T-cell (primary cell): ENCODE data around the gene FOXN3. TPM values are rescaled to one million over a fixed set of nuclear protein-coding genes. Genes with fewer than 3 reads are reported as not detected.
A peak's percentile ranks its signal among the peaks of the same experiment; 100 is the strongest.

ENCODE experiments used
- ATAC-seq, 4 experiments: fragments of 200-7000 bp in 3 of 4; fragments of 150-1000 bp in 1 of 4; cut with Tn5 transposase; replicated peaks in 1 of 4; 1 replicate in 3 of 4; 2 replicates in 1 of 4; pipeline ENCODE4 v1.10.0; 2021; ENCODE audit warnings: moderate library complexity in 3 of 4, mild to moderate bottlenecking in 2 of 4, moderate number of reproducible peaks in 1 of 4
- CTCF ChIA-PET, 2 donors: fragments of 300-600 bp; sonication (Branson Sonifier 250); formaldehyde crosslinking; loops; one replicate each; lab custom pipeline; 2022; ENCODE audit warnings: antibody characterized with exemption in 2 of 2; lab: Charles Lee
- POLR2A ChIA-PET, 2 donors: fragments of 300-600 bp; sonication (Branson Sonifier 250); formaldehyde crosslinking; loops; one replicate each; lab custom pipeline; 2022; ENCODE audit warnings: antibody characterized with exemption in 2 of 2; lab: Charles Lee
- DNase-seq, 35 experiments: peaks; one replicate each; pipeline versions ENCODE4 v3.0.0 to v3.0.0-alpha.2; 2013 to 2023
- H3K27ac ChIP-seq: one replicate; pipeline ENCODE4 v1.5.1; 2013; ENCODE audit warnings: low read length
- H3K27me3 ChIP-seq, 2 experiments: replicated peaks in 1 of 2; 1 replicate in 1 of 2; 2 replicates in 1 of 2; pipeline versions ENCODE4 v1.6.1 to v1.7.0; 2013; ENCODE audit warnings: low read length in 1 of 2, mixed read lengths in 1 of 2; ENCODE audit not compliant: control insufficient read depth in 2 of 2, insufficient read depth in 2 of 2; ENCODE audit errors: extremely low read depth in 1 of 2
- H3K36me3 ChIP-seq, 2 donors: 1 replicate in 1 of 2; 2 replicates in 1 of 2; pipeline versions ENCODE4 v1.6.1 to v1.7.0; 2013; ENCODE audit warnings: low read length in 1 of 2; ENCODE audit not compliant: control insufficient read depth in 2 of 2, insufficient read depth in 1 of 2; ENCODE audit errors: extremely low read depth in 1 of 2
- H3K4me1 ChIP-seq, 2 experiments: 1 replicate in 1 of 2; 2 replicates in 1 of 2; pipeline versions ENCODE4 v1.6.1 to v1.7.0; 2013; ENCODE audit warnings: low read length in 2 of 2, mixed read lengths in 1 of 2; ENCODE audit not compliant: insufficient read depth in 2 of 2, control insufficient read depth in 1 of 2; ENCODE audit errors: extremely low read depth in 1 of 2
- H3K4me3 ChIP-seq, 2 donors: 1 replicate in 1 of 2; 2 replicates in 1 of 2; pipeline versions ENCODE4 v1.5.1 to v1.7.0; 2013; ENCODE audit warnings: mild to moderate bottlenecking in 2 of 2, low read length in 1 of 2, moderate library complexity in 1 of 2; ENCODE audit not compliant: control insufficient read depth in 1 of 2; ENCODE audit errors: extremely low read depth in 1 of 2
- H3K9me3 ChIP-seq: 2 replicates; pipeline ENCODE4 v1.7.0; 2013
- H3K27ac Mint-ChIP-seq, 2 donors: one replicate each; pipeline ENCODE4 v1.8.0; 2020 to 2021; ENCODE audit warnings: mild to moderate bottlenecking in 2 of 2, mixed read lengths in 2 of 2
- H3K27me3 Mint-ChIP-seq, 2 donors: one replicate each; pipeline ENCODE4 v1.8.0; 2021 to 2022; ENCODE audit warnings: mixed read lengths in 2 of 2
- H3K36me3 Mint-ChIP-seq: one replicate; pipeline ENCODE4 v1.8.0; 2021; ENCODE audit warnings: mixed read lengths
- H3K4me1 Mint-ChIP-seq, 3 donors: one replicate each; pipeline ENCODE4 v1.8.0; 2020 to 2022; ENCODE audit warnings: mixed read lengths in 3 of 3, mild to moderate bottlenecking in 1 of 3
- H3K4me3 Mint-ChIP-seq, 3 donors: one replicate each; pipeline ENCODE4 v1.8.0; 2020 to 2022; ENCODE audit warnings: mild to moderate bottlenecking in 3 of 3, mixed read lengths in 3 of 3, moderate library complexity in 3 of 3
- H3K9me3 Mint-ChIP-seq, 3 donors: one replicate each; pipeline ENCODE4 v1.8.0; 2020 to 2022; ENCODE audit warnings: mixed read lengths in 3 of 3
- WGBS: methylation state at CpG from one replicate; pipeline ENCODE4 v1.1.5; 2013; ENCODE audit warnings: missing lambda C conversion rate; ENCODE audit not compliant: insufficient coverage; 5-methylcytosine and 5-hydroxymethylcytosine counted together
- total RNA-seq, 35 experiments: library from RNA in 6 of 35; stranded (reverse) in 6 of 35; fragments of 120-200 nt in 1 of 35; gene quantifications; one replicate each; pipeline versions ENCODE4 v1.2.1 to v1.2.4 and lab custom pipeline; 2013 to 2026

Gene FOXN3
- total RNA-seq, 5 donors from 2014 or later (not counting 1 experiment from before 2014, with no cell fraction given): 92.8 to 176 (median 103) TPM

DNA sequence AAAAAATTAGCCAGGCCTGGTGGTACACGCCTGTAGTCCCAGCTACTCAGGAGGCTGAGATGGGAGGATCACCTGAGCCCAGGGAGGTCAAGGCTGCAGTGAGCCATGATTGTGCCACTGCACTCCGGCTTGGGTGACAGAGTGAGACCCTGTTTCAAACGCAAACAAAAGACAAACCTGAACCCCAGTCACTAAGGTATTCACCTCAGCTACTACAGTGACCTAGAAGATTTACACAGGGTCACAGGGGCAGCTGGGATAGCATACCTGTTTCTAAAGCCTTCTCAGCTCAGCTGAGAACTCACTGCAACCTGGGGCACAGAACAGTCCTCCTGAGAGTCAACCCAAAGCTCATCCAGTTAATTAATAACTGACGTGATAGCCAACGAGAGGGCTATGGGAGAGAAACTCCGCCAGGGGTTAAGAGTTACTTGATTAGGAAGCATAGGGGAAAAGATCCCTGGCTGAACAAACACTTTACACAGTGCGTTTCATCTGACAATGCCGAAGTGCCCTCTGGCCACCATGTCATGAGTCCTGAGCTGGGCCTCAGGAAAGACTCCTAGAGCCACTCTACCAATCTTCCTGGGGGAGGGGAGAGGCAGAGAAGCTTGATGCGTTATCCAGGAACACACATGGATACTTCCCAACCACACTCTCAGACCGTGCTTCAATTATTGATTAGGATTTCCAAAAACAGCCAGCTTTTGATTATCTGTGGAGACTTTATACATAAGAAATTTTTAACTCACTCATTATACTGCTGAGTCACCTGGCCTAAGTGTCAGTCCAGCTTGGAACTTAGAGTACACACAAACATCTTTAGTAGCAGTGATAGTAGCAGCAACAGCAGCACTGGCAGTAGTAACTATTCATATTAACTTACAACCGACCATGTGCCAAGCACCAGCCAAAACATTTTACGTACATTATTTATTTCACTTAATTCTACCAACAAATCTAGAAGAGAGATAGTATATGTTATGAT lies 48.2 kb downstream of the FOXN3 start:
- DNase-seq: no peak
- Histone ChIP-seq H3K4me3 (no peak overlapping the region), H3K4me1 (peaks cover 24 to 44% of the 10 kb centered on the region in 2 experiments), H3K27ac (no peak overlapping the region), H3K27me3 (no peaks in the 10 kb centered on the region), H3K9me3 (no peaks in the 10 kb centered on the region), H3K36me3 (peaks cover 0 to 4% of the 10 kb centered on the region in 2 donors)
- H3K4me1 Mint-ChIP-seq: peaks cover 73 to 81% (median 81%) of the 10 kb centered on the region in 3 donors
- no peak overlapping the region for H3K4me3 Mint-ChIP-seq
- CTCF ChIA-PET: interaction anchor here in 1 of 2 donors (1.6 kb wide), 1 partner anchor 33 kb away, joined by 3 read pairs; no protein-coding TSS in a partner anchor
- WGBS: 100% methylated on average over 2 of the region's 12 CpGs
- no peaks in the 10 kb centered on the region for H3K9me3 Mint-ChIP-seq
- H3K27ac Mint-ChIP-seq: peak overlapping the region; percentile 44 to 74
- POLR2A ChIA-PET: interaction anchor here in 1 of 2 donors (0.6 kb wide), 1 partner anchor 887 kb away, joined by 3 read pairs; the partner anchor contains the start of gene PSMC1
- H3K36me3 Mint-ChIP-seq: peaks cover 19% of the 10 kb centered on the region
- no peak for ATAC-seq
- no peaks in the 10 kb centered on the region for H3K27me3 Mint-ChIP-seq

DNA sequence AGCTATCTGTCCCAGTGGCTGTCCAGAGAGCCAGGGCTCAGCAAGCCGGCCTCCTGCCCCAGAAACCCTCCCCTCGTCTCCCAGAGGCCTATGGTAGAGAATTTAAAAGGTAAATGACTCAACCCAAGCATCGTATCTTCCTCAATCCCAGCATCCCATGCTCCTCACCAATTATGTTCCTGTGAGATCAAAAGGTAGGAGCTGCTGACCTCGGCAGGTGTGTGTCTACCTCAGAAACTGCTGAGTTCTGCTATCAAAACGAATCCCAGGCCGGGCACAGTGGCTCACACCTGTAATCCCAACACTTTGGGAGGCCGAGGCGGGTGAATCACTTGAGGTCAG lies 49.3 kb downstream of the FOXN3 start:
- no peak for DNase-seq
- no peak for ATAC-seq
- WGBS: 100% methylated on average over 1 of the region's 8 CpGs
- H3K27ac ChIP-seq: no peak overlapping the region
- CTCF ChIA-PET: no interaction called here
- peaks cover 0 to 4% of the 10 kb centered on the region in 2 donors for H3K36me3 ChIP-seq
- H3K27ac Mint-ChIP-seq: peak overlapping the region; percentile 57 to 89
- POLR2A ChIA-PET: interaction anchor here in 1 of 2 donors (0.6 kb wide), 1 partner anchor 317 kb away, joined by 3 read pairs; no protein-coding TSS in a partner anchor
- H3K4me3 Mint-ChIP-seq: no peak overlapping the region
- H3K4me3 ChIP-seq: no peak overlapping the region
- H3K9me3 Mint-ChIP-seq: no peaks in the 10 kb centered on the region
- H3K36me3 Mint-ChIP-seq: peaks cover 19% of the 10 kb centered on the region
- peaks cover 76 to 81% (median 80%) of the 10 kb centered on the region in 3 donors for H3K4me1 Mint-ChIP-seq
- H3K27me3 ChIP-seq: no peaks in the 10 kb centered on the region
- H3K4me1 ChIP-seq: peaks cover 32 to 49% of the 10 kb centered on the region in 2 experiments
- no peaks in the 10 kb centered on the region for H3K27me3 Mint-ChIP-seq
- no peaks in the 10 kb centered on the region for H3K9me3 ChIP-seq

DNA sequence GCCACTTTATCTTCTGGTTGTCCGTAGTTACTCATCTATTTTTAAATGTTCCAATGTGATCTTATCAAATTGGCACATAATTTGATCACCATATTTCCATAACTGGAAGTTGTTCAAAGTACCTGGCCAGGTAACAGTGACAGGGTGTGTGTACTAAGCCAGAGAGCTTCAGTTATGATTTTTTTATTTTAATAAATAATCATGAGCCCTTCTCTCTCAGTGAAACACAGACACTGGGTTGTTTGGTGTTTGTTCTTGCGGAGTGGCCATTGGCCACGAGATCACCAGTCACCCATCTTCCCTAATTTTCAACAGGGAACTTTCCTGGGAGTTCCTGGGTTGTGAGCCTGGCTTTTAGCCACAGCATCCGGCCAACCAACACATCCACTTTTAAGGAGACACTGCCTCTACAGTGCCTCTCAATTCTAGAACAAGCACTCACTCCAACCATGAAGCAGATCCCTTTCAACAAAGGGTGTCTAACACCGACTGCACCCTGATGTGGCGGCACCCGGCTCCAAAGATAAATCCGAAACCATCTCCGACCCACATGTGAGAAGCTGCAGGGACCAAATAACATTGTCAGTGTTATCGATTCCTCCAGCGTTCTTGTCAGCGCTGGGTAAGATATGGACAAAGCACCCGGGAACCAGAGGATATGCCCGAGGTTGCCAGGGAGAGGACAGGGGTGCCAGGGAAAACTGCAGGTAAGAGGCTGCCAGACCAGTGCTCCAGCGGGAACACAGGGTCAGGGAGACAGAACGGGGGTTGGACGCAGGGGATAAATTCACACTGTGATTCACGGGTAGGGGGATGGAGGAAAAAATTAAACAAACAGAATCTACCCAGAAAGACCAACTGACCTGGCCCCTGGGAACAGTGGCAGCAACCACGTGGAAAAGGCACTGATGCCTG lies 49.9 kb downstream of the FOXN3 start:
- peaks cover 31 to 49% of the 10 kb centered on the region in 2 experiments for H3K4me1 ChIP-seq
- no peak overlapping the region for H3K27ac ChIP-seq
- no peaks in the 10 kb centered on the region for H3K9me3 ChIP-seq
- WGBS: 97% methylated on average over 12 of the region's 19 CpGs
- DNase-seq: no peak
- ChIA-PET POLR2A (interaction anchor here in 1 of 2 donors (0.6 kb wide), 1 partner anchor 318 kb away, joined by 3 read pairs; no protein-coding TSS in a partner anchor), CTCF (interaction anchor here in 1 of 2 donors (0.5 kb wide), 1 partner anchor 58 kb away, joined by 3 read pairs; no protein-coding TSS in a partner anchor)
- H3K4me3 ChIP-seq: no peak overlapping the region
- H3K27me3 Mint-ChIP-seq: no peaks in the 10 kb centered on the region
- peaks cover 0 to 4% of the 10 kb centered on the region in 2 donors for H3K36me3 ChIP-seq
- H3K4me1 Mint-ChIP-seq: peaks cover 70 to 76% (median 75%) of the 10 kb centered on the region in 3 donors
- peak overlapping the region; percentile 57 to 89 for H3K27ac Mint-ChIP-seq
- peaks cover 14% of the 10 kb centered on the region for H3K36me3 Mint-ChIP-seq
- no peak overlapping the region for H3K4me3 Mint-ChIP-seq
- no peak for ATAC-seq
- H3K9me3 Mint-ChIP-seq: no peaks in the 10 kb centered on the region
- H3K27me3 ChIP-seq: no peaks in the 10 kb centered on the region

DNA sequence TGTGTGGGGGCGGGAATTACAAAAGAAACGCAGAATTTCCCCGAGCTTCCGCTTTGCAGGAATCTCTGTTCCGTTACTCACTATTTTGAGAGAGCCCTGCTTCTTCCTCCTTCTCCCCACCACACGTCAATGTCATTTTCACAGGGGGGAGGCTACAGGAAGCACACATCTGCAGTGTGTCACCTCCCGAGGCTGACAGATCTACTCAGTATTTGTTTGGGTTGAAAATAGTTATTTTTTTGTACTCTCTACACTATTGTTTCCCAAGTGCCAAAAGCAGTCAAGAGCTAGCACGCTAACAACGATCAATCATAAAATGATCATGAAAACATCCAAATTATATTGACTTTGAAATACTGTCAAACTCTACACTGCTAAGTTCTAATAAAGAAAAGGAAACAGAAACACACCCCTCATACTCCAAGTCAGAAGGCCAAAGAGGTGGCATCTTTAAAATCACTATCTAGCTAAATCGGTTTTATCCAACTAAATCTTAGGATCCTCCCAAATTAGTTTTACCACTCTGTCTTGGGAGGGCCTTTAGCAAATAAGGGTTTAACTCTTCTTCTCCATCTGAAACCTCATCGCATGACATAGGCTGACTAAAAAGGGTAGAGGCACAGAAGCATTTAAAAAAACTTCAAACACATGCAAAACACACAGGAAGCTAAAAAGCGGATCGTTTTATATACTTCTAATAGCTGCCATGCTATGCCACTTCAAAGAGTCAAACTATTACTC lies 51.8 kb downstream of the FOXN3 start:
- DNase-seq (peak; percentile 19 to 79 (median 51)), ATAC-seq (peak; percentile 92 to 94 (median 94))
- Mint-ChIP-seq H3K27me3 (no peaks in the 10 kb centered on the region), H3K36me3 (peaks cover 9% of the 10 kb centered on the region), H3K9me3 (no peaks in the 10 kb centered on the region), H3K4me1 (peaks cover 57 to 61% (median 59%) of the 10 kb centered on the region in 3 donors), H3K4me3 (peak overlapping the region; percentile 67 to 80 (median 76)), H3K27ac (peak overlapping the region; percentile 82 to 89)
- Histone ChIP-seq H3K27ac (peak overlapping the region; percentile 55), H3K9me3 (no peaks in the 10 kb centered on the region), H3K27me3 (no peaks in the 10 kb centered on the region), H3K4me3 (peak overlapping the region; percentile 20 to 39), H3K36me3 (peaks cover 0 to 4% of the 10 kb centered on the region in 2 donors), H3K4me1 (peaks cover 31 to 42% of the 10 kb centered on the region in 2 experiments)
- ChIA-PET POLR2A (no interaction called here), CTCF (interaction anchor here in 1 of 2 donors (0.6 to 1.0 kb wide), 3 partner anchors 29 to 334 kb away, joined by 3 to 5 read pairs (median 3); no protein-coding TSS in a partner anchor)
- 0% methylated on average over 3 of the region's 13 CpGs for WGBS

DNA sequence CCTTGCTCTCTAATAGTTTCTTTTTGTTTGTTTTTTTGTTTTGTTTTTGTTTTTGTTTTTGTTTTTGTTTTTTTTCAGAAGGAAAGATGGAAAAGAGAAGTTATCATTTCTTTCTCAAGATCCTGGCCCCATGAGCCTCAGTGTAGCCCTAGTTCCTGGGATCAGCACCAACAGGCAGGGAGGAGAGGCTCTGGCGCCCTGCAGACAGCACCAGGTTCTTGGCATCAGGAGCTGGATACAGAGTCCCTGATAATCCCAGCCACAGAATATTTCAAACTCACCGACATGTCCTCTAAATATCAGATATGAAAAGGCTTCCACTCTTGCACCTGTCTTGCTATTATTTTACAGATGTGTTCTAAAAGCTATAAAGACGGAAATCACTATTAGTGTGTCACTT lies 52.7 kb downstream of the FOXN3 start:
- H3K4me3 Mint-ChIP-seq: peak overlapping the region; percentile 67 to 80 (median 76)
- Histone ChIP-seq H3K9me3 (no peaks in the 10 kb centered on the region), H3K4me3 (peak overlapping the region; percentile 20 to 39), H3K4me1 (peaks cover 31 to 45% of the 10 kb centered on the region in 2 experiments), H3K36me3 (no peaks in the 10 kb centered on the region), H3K27ac (peak overlapping the region; percentile 55), H3K27me3 (no peaks in the 10 kb centered on the region)
- DNase-seq: no peak
- H3K27ac Mint-ChIP-seq: peak overlapping the region; percentile 82 to 89
- no CpG with 5 or more reads among the region's 3 CpGs for WGBS
- no peaks in the 10 kb centered on the region for H3K9me3 Mint-ChIP-seq
- CTCF ChIA-PET: interaction anchor here in 1 of 2 donors (1.0 kb wide), 1 partner anchor 29 kb away, joined by 3 read pairs; no protein-coding TSS in a partner anchor
- peaks cover 5% of the 10 kb centered on the region for H3K36me3 Mint-ChIP-seq
- no peaks in the 10 kb centered on the region for H3K27me3 Mint-ChIP-seq
- POLR2A ChIA-PET: no interaction called here
- peaks cover 58 to 60% (median 58%) of the 10 kb centered on the region in 3 donors for H3K4me1 Mint-ChIP-seq
- no peak for ATAC-seq
